HG02943 (cell line): ENCODE data around the gene KMT2D.
"Not testable (repeated sequence)": the region's sequence is repeated elsewhere in the genome, so short reads cannot be mapped to it uniquely, and the experiment has no call there.

Source experiments
- ATAC-seq: cut with Tn5 transposase; IDR thresholded peaks from one replicate; pipeline ENCODE4 v1.9.1; 2021; ENCODE audit warnings: mild to moderate bottlenecking, low read depth, moderate library complexity; ENCODE audit not compliant: unreplicated experiment

KMT2D gene

GRCh38 chr12:49088932-49089330, 28.3 kb upstream of the KMT2D start:
- no peak for ATAC-seq

DNA sequence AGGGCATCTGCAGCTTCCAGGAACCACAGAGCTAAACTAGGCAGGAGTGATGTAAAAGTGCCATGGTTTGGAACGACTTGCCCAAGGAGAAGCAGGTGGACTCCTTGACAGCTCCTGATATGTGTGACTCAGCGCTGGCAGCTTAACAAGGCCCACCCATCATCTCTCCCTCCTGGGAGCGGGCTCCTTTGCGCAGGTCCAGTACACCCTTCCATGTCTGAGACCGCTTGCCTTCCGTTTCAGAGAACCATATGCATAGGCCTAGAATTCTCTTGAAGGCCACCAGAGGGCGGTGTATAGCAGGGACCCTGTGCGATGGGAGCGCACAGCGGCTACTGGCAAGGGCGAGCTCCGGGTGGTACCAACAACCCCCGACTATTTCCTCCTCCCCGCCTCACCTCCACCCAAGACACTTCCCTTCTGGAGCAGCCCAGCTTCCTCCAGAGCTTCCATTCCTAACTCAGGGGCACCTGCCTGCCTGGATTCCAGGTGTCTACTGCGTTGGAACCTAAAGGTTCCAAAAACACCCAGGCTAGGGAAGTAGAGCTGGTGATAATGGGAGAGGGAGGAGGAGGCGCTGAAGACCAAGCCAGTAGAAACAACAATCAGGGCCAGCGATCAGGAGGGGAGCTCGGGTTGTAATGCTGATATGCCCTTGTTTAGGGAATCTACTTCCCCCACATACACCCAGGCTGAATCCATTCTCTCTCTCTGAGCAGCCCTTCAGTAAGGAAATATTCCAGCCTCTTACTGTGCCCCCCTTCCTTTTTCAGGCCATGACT, 27.7 kb upstream of the KMT2D start:
- no peak for ATAC-seq

DNA sequence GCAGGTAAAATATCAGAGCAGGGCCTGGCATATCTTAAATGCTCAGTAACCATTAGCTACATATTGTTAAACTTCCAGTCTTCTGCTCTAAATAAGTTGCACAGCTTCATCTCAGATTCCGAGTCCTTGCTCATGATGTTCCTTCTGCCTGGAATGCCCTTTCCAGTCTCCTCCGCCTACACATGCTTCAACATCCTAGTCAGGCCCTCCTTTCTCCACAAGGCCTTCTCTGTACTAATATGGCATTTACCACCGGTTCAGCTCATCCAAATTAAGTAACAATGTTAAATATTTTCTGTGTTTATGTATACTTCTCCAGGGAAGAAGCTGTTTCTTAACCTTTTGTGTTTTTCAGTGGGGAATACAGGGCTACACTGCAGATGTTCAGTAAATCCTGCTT, 25.5 kb upstream of the KMT2D start:
- ATAC-seq, result no peak

DNA sequence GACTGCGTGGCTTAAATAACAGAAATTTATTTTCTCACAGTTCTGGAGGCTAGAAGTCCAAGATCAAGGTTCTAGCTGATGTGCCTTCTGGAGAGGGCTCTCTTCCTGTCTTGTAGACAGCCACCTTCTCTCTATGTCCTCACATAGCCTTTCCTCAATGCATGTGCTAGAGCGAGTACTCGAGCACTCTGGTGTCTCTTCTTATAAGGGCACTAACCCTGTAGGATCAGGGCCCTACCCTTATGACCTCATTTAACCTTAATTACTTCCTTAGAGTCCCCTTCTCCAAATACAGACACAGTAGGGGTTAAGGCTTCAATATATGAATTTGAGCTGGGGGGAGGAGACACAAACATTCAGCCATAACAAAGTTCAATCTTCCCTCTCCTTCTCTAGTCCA, 23.8 kb upstream of the KMT2D start:
- no peak for ATAC-seq

DNA sequence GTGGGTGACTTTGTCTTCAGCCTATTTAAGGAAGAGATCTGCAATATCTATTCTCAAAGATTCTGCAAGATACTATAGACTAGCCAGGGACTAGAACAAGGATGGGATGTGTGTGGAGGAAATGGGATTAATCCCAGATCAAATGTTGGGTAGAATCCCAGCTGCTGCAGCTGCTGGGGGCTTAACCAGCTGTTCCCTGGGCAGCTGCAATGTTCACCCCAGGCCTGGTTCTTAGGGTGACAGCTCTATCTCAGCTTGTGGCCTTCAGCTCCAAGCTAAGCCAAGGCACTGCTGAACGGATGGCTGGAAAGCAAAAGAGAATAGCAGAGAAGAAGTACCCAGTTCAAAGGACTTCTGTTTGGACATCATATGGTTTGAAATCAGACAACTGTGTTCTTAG, 19.2 kb upstream of the KMT2D start:
- ATAC-seq, result no peak

DNA sequence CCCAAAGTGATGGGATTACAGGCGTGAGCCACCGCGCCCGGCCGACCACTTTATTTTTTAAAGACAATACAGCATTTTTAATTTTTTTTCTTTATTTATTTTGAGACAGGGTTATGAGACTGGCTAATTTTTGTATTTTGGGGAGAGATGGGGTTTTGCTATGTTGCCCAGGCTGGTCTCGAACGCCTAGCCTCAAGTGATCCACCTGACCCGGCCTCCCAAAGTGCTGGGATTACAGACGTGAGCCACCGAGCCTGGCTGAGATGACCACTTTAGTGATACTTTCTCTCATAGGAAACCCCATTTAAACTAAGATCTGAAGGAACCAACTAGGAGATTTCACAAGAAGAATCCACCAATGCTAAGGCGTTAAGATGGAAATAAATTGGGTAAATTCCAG, 10.4 kb upstream of the KMT2D start:
- ATAC-seq, result no peak

DNA sequence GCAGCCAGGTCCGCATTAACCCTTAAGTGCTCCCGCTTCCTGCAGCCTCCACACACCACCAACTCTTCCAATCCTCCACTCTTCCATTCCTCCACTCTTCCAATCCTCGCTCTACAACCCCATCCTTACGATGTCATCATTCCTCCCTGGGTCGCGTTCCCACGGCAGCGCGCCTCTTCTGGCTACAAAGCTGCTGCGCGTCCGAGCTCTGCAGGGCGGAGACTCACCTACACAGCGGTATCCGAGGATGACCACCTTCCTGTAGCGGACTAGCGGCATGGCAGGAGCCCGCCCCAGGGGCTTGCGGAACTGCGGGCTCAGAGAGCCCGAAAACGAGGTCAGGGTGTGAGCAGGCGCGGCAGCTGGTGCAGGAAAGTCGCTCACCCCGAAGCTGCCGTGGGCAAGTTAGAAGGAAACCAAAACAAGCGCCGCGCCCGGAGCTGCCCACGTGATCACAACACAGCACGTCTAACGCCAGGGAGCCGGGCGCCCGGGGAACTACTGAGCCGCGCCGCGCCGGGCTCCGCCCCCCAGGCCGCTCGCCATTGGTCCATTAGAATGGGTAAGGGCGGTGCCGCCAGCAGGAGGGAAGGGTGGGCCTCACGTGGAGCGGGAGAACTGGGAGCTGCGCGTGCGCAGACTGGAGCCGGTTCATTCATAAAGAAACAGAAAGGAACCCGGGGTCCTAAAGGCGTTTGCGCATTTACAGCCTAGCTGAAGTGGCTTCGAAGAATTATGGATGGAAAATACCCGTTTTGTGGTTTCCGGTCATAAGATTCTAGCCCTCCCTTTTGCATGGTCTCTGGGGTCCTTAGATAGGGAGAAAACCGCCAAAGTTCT, 9.1 kb upstream of the KMT2D start, which contains the start of gene RHEBL1:
TSS of gene RHEBL1 (minus strand) at position 473 of the 840 bp plus-strand sequence. CDS start at position 279, 194 bp downstream.
- ATAC-seq, result peak; percentile 99

DNA sequence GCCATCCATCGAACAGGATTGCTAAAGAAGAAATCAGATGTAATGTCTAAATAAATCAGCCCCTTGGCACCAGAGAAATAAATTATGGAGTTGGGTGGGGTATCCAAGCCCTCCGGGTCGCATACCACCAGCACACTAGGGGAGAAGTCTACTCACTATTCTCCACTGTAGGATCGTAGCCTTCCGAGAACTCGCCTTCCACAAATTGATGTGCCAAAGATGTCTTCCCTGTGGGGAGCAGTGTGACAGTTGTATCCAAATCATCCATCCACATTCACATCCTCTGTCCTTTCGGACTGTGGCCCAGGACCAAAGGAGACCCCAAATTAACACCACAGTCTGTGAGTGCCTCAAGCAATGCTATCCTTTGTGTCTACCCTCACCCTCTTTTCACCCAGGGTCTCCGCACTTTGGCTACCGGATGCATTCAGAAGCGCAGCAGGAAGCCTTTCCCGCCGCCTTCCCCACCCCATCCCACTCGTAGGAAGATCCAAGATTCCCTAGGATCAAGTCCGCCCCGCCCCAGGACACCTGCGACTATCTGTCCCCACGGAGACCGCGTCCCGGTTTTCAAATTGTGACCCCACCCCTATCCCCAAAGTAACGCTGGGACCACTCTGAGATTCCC, 8.4 kb upstream of the KMT2D start:
- ATAC-seq, result no peak

GRCh38 chr12:49066120-49066519, 5.5 kb upstream of the KMT2D start:
- no peak for ATAC-seq

- no peak for ATAC-seq
Measured at GRCh38 chr12:49064767-49065152, 4.2 kb upstream of the KMT2D start.

GRCh38 chr12:49061916-49062315, 1.3 kb upstream of the KMT2D start:
- ATAC-seq, result not testable (repeated sequence)

GRCh38 chr12:49061157-49061650, 610 bp upstream of the KMT2D start:
- ATAC-seq, result no peak

- ATAC-seq, result peak; percentile 15
Measured at GRCh38 chr12:49059299-49060171, 1.1 kb downstream of the KMT2D start.

GRCh38 chr12:49059045-49059298, 1.6 kb downstream of the KMT2D start:
- ATAC-seq, result no peak

GRCh38 chr12:49058366-49059044, 2.1 kb downstream of the KMT2D start:
- ATAC-seq, result no peak

GRCh38 chr12:49057888-49058287, 2.7 kb downstream of the KMT2D start:
- ATAC-seq, result no peak

- ATAC-seq, result peak; percentile 60
Measured at GRCh38 chr12:49055978-49056754, 4.4 kb downstream of the KMT2D start.

DNA sequence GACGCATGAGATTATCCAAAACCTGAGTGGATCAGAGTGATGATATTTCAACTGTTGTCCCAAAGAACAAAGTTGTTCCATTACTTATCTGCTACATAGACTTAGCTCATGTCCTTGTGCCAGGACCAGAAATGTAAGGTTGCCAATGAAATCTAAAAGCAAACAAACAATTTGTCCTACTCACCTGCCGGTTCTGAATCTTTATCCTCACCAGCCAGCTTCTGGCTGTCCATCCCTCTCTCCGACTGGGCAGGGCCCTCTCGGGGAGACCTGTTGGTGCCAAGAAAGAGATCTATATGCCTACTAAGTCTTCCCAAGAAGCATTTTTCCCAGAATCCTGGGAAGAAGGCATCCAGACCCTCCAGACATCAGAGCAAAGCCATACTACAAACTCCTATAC, 5.5 kb downstream of the KMT2D start:
- ATAC-seq, result no peak

GRCh38 chr12:49054524-49054923, 6.1 kb downstream of the KMT2D start:
- ATAC-seq, result no peak
